IPS-15b (cell line): ENCODE results near the gene BCAR1.

Experiments
- H3K27me3 ChIP-seq: one replicate; pipeline ENCODE4 v1.6.1; 2013; ENCODE audit warnings: low read length; ENCODE audit not compliant: control insufficient read depth, insufficient read depth
- H3K36me3 ChIP-seq: one replicate; pipeline ENCODE4 v1.6.1; 2013; ENCODE audit warnings: low read length; ENCODE audit not compliant: control insufficient read depth, insufficient read depth
- H3K4me1 ChIP-seq: one replicate; pipeline ENCODE4 v1.6.1; 2013; ENCODE audit warnings: mild to moderate bottlenecking, low read length; ENCODE audit not compliant: control insufficient read depth, insufficient read depth
- H3K4me3 ChIP-seq: one replicate; pipeline ENCODE4 v1.5.1; 2013; ENCODE audit warnings: low read depth, low read length
- H3K9ac ChIP-seq: one replicate; pipeline ENCODE4 v1.6.1; 2013; ENCODE audit warnings: low read depth, mild to moderate bottlenecking, low read length
- H3K9me3 ChIP-seq: one replicate; pipeline ENCODE4 v1.6.1; 2013; ENCODE audit warnings: mild to moderate bottlenecking, low read length; ENCODE audit not compliant: control insufficient read depth, insufficient read depth

The BCAR1 gene

GRCh38 chr16:75231570-75231969 is 19.9 kb downstream of the BCAR1 start:
- Histone ChIP-seq H3K36me3 (peaks cover 53% of the 10 kb centered on the region), H3K9ac (no peak overlapping the region), H3K4me3 (no peak overlapping the region), H3K9me3 (no peaks in the 10 kb centered on the region), H3K4me1 (no peaks in the 10 kb centered on the region), H3K27me3 (no peaks in the 10 kb centered on the region)

GRCh38 chr16:75230471-75231110 is 20.8 kb downstream of the BCAR1 start:
- Histone ChIP-seq H3K4me3 (no peak overlapping the region), H3K27me3 (no peaks in the 10 kb centered on the region), H3K9ac (no peak overlapping the region), H3K36me3 (peaks cover 47% of the 10 kb centered on the region), H3K4me1 (no peaks in the 10 kb centered on the region), H3K9me3 (no peaks in the 10 kb centered on the region)

DNA sequence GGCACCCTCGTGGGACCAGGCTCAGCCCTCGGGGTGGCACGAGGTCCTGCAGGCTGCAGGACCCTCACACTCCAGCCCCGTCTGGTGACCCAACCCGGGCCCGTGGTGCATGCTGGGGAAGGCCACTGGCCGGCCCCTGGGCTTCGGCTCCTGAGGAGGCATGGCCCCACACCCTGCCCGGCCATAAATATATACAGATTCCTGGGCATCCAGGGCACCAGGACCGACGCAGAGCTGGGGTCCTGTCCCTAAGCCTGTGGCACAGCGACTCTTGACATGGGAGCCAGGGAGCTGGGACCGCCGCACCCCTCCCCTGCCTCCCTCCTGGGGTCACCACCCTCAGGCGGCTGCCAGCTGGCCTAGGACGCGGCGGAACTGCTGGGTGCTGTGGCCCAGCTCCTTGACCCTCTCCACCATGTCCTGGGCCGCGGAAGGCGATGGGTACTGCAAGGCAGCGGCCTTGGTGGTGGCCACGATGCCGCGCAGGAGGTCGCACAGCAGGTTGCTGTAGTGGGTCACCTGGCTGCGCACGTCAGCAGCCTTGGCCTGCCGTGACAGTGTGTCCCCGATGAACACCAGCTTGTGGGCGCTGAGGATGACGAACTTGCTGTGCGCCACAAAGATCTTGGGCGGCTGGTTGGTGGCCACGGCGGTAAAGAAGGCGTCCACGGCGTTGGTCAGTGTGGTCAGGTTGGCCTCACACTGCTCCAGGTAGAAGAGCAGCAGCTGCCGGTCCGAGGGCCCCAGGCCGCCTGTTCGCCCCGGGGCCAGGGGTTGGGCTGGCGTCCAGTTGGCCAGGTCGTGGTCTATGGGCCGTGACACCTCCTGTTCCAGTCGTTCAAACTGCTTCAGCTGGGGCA is 22.0 kb downstream of the BCAR1 start:
- H3K36me3 ChIP-seq, result peaks cover 35% of the 10 kb centered on the region
- H3K4me3 ChIP-seq, result no peak overlapping the region
- H3K9me3 ChIP-seq, result no peaks in the 10 kb centered on the region
- H3K27me3 ChIP-seq, result no peaks in the 10 kb centered on the region
- no peak overlapping the region for H3K9ac ChIP-seq
- H3K4me1 ChIP-seq, result no peaks in the 10 kb centered on the region

DNA sequence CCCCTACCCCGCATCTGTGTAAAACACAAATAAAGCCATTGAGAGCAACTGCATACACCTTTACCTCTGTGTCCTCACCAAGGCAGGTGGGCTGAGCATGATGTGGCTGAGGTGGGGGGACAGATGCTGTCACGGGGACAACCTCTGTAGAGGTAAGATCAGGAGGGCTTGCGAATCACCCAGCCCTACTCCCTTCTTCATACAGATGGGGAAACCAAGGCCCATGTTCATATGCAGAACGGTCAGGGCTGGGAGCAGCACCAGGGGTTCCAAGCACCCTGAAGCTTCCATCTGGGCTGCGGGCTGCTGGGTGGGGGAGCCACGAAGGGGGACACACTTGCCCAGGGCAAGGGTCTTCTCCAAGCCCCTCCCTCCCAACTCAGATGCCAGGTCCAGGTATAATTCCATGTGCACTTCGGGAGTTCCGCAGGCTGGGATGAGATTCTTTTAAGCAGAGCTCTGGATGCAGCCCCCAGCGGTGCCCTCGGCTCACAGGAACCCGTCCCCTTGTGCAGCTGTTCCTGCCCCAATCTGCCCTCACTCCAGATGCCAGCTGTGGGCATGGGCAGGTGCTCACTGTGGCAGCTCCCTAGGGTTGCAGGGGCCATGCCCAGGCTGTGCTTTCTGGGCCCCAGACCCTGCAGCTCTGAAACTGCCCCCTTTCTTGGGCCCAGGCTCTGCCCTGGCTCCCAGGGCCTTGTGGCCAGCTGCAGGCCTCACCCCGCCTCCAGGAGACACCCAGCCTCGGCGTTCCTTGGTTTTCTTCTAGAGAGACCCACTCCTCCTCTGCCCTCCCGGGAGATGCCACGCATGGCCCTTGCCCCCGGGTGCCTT is 23.1 kb downstream of the BCAR1 start:
- Histone ChIP-seq H3K9ac (no peak overlapping the region), H3K4me3 (no peak overlapping the region)

GRCh38 chr16:75227361-75228142 is 23.9 kb downstream of the BCAR1 start:
- no peaks in the 10 kb centered on the region for H3K27me3 ChIP-seq

More for the DNA sequence above, 23.1 kb downstream of the BCAR1 start:
- Histone ChIP-seq H3K9me3 (no peaks in the 10 kb centered on the region), H3K4me1 (no peaks in the 10 kb centered on the region), H3K27me3 (no peaks in the 10 kb centered on the region), H3K36me3 (peaks cover 31% of the 10 kb centered on the region)

DNA sequence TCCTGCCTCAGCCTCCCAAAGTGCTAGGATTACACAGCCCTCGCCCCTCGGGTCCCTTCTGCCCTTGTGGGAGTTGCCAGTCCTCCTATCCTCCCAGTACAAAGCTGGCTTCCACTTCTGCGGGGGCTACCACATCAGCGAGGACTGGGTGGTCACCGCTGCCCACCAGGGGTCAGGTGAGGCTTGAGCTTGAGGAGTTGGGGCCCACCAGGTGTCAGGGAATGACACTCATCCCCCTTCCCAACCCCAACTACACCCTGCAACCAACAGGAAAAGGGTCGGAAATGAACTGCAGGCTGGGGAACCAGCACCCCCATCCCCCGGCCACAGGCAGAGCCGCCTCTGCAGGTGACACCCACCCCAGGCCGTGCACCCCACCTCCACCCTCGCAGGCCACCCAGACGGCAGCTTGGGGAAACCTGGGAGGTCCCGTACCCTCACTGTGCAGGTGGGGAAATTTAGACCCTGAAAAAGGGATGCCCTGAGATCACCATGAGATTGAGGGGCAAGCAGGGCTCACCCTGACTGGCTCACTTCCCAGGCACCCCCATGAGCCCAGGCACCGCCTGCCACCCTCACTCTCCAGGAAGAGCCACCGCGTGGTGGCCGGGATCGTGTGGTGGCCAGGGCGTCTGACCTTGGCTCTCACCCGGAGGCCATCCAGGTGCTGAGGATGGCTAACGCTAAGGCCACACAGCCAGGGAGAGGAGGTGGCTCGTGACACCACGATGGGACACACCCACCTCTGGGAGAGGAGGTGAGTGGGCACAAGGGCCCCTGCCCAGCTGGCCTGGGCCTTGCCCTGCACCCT is 24.7 kb downstream of the BCAR1 start:
- Histone ChIP-seq H3K9me3 (no peaks in the 10 kb centered on the region), H3K4me3 (no peak overlapping the region), H3K36me3 (peaks cover 23% of the 10 kb centered on the region), H3K27me3 (no peaks in the 10 kb centered on the region), H3K9ac (no peak overlapping the region), H3K4me1 (no peaks in the 10 kb centered on the region)

More at GRCh38 chr16:75227361-75228142, 23.9 kb downstream of the BCAR1 start:
- Histone ChIP-seq H3K9ac (no peak overlapping the region), H3K9me3 (no peaks in the 10 kb centered on the region), H3K36me3 (peaks cover 26% of the 10 kb centered on the region), H3K4me3 (no peak overlapping the region), H3K4me1 (no peaks in the 10 kb centered on the region)

GRCh38 chr16:75225678-75226515 is 25.5 kb downstream of the BCAR1 start:
- H3K4me1 ChIP-seq, result no peaks in the 10 kb centered on the region
- H3K9me3 ChIP-seq, result no peaks in the 10 kb centered on the region
- no peak overlapping the region for H3K4me3 ChIP-seq
- no peaks in the 10 kb centered on the region for H3K27me3 ChIP-seq
- no peak overlapping the region for H3K9ac ChIP-seq
- peaks cover 21% of the 10 kb centered on the region for H3K36me3 ChIP-seq

DNA sequence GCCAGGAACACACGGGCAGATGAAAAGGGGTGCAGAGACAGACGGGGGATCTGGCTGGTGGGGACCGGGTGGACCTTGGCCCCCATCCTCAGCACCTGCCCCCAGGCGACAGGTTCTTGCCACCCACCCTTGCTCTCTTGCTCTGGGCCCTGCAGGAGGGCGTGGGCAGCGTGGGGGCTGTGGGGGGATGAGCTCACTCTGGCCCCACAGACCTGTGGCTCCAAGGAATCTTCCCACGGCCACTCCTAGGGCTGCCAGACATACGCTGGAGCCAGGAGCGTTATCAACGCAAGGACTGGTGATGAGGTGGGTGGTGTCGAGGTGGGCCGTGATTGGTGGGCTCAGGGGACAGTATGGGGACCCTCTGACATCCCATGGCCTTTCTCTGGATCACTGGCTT is 26.3 kb downstream of the BCAR1 start:
- Histone ChIP-seq H3K4me3 (no peak overlapping the region), H3K27me3 (no peaks in the 10 kb centered on the region), H3K9ac (no peak overlapping the region), H3K9me3 (no peaks in the 10 kb centered on the region), H3K4me1 (no peaks in the 10 kb centered on the region), H3K36me3 (peaks cover 21% of the 10 kb centered on the region)

GRCh38 chr16:75224306-75225082 is 26.9 kb downstream of the BCAR1 start:
- H3K4me3 ChIP-seq, result no peak overlapping the region
- H3K4me1 ChIP-seq, result no peaks in the 10 kb centered on the region
- H3K36me3 ChIP-seq, result peaks cover 15% of the 10 kb centered on the region
- no peaks in the 10 kb centered on the region for H3K9me3 ChIP-seq
- no peak overlapping the region for H3K9ac ChIP-seq
- H3K27me3 ChIP-seq, result no peaks in the 10 kb centered on the region
